GM18861 (cell line): ENCODE measurements around the gene APOF.
"Not testable (repeated sequence)": the region's sequence is repeated elsewhere in the genome, so short reads cannot be mapped to it uniquely, and the experiment has no call there.

Source experiments
- ATAC-seq: cut with Tn5 transposase; IDR thresholded peaks from one replicate; pipeline ENCODE4 v1.9.1; 2021; ENCODE audit not compliant: unreplicated experiment

Gene APOF, protein sequence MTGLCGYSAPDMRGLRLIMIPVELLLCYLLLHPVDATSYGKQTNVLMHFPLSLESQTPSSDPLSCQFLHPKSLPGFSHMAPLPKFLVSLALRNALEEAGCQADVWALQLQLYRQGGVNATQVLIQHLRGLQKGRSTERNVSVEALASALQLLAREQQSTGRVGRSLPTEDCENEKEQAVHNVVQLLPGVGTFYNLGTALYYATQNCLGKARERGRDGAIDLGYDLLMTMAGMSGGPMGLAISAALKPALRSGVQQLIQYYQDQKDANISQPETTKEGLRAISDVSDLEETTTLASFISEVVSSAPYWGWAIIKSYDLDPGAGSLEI

DNA sequence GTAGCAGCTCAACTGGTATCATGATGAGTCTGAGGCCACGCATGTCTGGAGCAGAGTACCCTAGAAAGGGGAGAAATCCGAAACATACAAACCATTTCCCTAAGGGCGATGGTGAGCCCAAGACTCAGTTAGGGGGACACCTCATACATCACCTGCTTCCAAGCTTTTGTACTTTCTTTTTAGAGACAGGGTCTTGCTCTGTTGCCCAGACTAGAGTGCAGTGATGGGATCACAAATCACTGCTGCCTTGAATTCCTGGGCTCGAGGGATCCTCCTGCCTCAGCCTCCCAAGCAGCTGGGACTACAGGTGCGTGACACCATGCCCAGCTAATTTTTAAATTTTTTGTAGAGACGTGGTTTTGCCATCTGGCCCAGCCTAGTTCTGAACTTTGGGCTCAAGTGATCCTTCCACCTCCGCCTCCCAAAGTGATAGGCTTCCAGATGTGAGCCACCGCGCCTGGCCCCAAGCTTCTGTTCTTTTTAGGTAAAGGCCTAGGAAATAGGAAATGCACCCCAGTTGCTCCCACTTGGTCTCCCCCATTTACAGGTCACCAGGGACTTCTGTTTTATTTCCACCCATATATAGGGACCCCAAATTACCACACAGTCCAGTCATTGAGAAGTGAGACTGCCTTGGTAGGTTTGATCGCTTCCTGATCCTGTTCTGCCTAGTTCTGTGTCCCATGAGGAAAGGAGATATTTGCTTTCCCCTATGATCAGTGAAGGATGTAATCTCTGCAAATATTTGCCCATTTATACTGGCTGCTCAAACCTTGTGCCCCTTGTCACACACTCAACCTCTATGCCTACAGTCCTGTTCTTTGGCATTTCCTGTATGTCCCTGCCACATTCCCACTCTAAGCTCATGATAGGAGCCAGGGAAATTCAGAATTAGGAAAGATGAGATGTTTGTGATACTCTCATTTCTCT lies at the start of gene APOF:
APOF (minus strand) TSS at position 728 of the 930 bp plus-strand sequence; CDS start at position 616, 112 bp downstream.
- no peak for ATAC-seq

DNA sequence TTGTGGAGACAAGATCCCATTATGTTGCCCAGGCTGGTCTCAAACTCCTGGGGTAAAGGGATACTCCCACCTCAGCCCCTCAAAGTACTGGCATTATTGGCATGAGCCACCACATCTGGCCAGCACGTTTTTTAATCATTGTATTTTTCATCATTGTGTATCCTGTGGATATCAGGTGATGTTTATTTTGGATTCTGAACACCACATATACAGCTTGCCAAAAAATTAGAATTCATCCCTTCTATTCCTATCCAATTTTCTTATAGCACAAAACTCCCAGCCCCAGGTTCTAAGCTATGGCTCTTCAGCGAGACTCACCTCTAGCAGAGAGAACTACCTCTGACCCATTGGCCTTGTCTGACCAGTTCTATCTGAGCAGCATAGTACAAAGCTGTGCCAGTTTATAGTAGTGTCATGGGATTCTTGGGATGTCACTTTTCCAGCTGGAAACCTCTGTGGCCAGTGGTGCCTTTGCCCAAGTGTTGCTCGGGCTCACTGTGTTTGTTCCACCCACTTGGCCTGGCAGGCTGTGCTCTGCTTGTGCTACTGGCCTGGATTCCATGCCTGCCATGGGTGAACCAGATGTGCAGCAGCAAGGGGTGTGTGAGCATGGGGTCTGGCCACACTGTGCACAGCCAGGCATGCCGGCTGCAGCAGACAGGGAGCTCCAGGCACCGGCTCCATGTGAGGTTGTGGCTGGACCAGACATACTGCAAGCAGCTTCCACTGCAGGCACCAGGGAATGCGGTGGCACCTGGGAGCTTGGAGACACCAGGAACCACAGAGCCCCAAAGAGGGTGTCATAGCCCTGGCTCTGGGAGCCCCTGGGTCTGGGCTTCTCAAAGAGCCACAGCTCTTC lies 49.4 kb upstream of the APOF start:
- ATAC-seq: no peak

DNA sequence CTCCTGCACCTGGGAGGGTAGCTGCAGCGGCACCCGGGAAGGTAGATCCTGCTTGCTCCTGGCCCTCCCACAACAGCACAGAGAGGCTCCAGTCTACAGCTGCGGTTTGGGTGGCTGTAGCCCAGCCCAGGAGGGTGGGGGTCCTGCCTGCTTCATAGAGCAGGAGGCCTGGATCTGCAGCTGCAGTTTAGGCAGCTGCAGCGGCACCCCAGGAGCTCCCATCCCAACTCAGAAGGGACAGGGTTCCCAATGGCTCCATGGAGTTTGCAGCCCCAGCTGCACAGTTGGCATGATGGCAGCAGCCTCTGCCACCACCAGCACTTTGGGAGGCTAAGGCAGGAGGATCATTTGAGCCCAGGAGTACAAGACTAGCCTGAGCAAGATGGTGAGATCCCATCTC lies 48.1 kb upstream of the APOF start:
- ATAC-seq: no peak

DNA sequence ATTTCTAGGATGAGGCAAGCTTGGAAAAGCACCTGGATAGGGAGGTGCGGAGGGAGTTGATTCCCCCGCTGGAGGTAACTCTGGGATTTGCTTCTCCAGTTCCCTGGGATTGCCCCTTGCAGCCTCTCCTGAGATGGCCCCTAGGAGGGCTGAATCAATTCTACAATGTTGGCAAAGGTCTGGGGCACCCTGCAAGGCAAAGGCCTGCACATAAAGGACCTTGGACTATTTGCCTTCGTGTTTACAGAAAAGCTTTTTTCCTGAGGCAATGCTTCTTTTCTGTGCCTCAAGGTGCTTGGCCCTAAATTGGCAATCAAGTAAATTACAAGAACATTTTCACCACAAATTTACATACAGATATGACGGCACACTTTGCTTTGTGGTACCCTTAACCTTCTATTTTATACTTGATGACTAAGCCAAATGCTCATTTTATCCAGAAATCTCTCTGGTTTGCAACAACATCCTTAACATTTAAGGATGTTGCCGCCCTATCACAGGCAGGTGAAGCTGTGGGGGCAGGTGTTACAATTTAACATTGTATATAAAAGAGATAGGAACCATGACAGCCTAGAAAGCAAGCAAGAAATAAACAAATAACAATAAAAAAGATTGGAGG lies 46.3 kb upstream of the APOF start:
- ATAC-seq: no peak

DNA sequence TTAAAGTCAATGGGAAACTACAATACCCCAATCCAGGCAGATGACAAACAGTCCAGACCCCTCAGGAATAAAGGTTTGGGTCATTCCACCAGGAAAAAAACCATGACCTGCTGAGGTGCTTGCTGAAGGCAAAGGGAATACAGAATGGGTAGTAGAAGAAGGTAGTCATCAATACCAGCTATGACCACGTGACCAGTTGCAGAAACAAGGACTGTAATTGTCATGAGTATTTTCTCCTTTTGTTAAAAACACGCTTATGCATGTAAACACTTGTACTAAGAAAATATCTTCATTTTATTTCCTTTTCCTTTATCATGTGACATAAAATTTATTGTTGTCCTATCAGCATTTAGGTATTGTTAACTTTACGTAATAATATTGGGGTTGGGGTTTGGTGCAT lies 41.6 kb upstream of the APOF start:
- ATAC-seq: not testable (repeated sequence)

DNA sequence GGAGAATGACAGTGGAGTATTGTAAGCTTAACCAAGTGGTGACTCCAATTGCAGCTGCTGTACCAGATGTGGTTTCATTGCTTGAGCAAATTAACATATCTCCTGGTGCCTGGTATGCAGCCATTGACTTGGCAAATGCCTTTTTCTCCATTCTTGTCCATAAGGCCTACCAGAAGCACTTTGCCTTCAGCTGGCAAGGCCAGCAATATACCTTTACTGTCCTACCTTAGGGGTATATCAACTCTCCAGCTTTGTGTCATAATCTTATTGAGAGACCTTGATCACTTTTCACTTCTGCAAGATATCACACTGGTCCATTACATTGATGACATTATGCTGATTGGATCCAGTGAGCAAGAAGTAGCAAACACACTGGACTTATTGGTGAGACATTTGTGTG lies 39.0 kb upstream of the APOF start:
- ATAC-seq: not testable (repeated sequence)

DNA sequence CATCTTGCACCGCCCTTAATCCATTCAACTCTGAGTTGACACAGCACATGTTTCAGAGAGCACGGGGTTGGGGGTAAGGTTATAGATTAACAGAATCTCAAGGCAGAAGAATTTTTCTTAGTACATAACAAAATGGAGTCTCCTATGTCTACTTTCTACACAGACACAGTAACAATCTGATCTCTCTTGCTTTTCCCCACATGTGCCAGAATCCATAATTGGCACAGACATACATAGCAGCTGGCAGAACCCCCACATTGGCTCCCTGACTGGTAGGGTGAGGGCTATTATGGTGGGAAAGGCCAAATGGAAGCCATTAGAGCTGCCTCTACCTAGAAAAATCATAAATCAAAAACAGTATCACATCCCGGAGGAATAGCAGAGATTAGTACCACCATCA lies 38.5 kb upstream of the APOF start:
- ATAC-seq: not testable (repeated sequence)

DNA sequence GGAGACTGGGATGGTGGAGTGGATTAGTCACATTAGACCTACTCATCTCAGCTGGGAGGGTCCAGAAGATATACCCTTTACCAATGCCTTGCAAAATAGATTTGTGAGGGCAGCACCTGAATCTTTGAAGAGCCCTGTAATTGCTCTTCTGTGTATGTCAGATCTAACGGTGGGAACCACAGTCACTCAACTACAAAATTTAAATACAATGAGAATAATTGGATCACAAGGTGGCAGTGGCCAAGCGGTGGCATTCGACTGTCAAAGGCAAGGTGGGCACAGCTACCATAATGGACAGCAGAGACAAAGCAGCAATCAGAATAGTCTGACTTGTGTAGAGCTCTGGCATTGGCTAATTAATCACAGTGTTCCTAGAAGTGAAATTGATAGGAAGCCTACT lies 36.8 kb upstream of the APOF start:
- not testable (repeated sequence) for ATAC-seq

DNA sequence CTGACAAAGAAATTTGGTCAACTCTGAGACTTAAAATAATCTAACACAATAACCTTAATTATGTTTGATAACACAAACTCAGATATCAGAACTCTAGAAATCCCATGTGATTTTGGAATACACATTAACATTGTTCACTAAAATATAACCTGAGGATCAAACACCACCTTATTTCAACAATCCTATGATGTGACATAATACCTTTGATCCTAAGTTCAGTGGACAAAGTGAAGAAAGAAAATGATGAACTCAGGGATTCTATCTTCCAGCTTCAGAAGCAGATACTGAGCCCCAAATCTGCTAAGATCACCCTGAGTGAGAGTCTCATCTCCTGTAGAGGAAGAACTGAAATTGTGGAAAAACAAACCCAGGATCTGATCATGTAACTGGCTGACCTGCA lies 35.7 kb upstream of the APOF start:
- ATAC-seq: no peak

DNA sequence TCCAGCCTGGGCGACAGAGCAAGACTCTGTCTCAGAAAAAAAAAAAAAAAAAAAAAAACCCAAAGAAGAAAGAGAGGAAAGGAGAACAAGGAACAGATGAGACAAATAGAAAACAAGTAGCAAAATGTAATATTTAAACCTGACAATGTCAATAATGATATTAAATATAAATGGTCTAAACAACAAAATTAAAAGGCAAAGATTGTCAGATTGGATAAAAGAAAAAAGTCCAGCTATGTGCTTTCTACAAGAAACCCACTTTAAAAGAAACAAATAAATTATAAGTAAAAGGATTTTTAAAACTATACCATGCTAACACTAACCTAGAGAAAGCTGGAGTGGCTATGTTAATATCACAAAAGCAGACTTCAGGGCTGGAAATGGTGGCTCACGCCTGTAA lies 29.7 kb upstream of the APOF start:
- ATAC-seq: no peak

DNA sequence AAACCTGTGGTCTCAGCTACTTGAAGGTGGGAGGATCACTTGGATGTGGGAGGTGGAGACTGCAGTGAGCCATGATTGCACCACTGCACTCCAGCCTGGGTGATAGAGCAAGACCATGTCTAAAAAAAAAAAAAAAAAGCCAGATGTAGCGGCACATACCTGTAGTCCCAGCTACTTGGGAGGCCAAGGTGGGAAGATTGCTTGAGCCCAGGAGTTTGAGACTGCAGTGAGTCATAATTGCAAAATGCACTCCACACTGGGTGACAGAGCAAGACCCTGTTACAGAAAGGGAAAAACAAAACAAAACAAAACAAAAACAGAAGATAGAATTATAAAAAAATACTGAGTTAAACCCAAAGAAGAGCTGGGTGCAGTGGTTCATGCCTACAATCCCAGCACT lies 29.1 kb upstream of the APOF start:
- ATAC-seq: no peak

DNA sequence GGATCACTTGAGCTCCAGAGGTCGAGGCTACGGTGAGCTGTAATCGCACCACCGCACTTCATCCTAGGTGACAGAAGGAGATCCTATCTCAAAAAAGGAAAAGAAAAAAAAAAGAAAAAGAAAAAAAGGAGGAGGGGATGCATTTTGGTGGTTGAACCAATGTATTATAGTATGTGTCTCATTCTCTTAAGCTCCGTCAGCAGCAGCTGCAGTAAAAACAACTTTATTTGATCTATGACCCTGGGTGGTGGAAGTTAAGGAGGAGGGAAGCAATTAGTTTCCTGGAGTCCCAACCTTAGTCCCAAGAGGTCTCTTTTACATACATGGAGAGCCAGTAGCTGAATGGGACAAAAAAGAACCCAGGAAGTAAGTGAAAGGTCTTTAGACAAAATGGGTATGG lies 26.8 kb upstream of the APOF start:
- ATAC-seq: no peak

DNA sequence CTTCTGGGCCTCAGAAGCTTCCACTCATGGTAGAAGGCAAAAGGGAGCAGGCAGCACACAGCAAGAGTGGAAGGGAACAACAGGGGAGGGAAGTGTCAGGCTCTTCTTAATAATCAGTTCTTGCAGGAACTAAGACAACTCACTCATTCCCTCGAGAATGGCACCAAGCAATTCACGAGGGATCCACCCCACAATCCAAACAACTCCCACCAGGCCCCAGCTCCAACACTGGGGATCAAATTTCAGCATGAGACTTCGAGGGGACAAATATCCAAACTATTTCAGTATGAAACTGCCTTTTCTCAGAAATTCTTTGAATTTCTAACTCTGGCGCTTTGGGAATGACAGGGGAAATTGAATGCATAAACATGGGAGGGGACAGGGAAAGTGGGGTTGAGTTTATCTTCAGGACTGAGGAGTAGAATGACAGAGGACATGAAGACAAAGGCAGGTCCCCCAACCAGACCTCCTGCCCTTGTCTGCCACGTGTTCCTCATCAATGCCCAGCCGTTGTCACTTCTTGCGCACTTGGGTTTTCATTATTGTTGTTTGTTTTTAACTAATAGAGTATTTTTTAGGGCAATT lies 24.6 kb upstream of the APOF start:
- ATAC-seq: no peak

DNA sequence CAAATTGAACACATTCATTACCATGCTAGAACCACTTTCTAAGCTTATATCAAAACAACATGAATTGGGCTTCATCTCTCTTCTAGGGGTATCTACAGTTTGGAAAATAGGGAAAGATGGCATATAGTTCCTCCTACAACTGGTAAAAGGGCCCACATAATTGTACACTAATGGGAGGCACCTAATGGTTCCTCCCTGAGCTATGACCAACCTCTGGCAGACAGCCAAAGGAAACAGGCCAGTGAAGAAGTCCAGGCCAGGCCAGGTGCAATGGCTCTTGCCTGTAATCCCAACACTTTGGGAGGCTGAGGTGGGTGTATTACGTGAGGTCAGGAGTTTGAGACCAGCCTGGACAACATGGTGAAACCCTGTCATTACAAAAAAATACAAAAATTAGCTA lies 23.2 kb upstream of the APOF start:
- no peak for ATAC-seq

DNA sequence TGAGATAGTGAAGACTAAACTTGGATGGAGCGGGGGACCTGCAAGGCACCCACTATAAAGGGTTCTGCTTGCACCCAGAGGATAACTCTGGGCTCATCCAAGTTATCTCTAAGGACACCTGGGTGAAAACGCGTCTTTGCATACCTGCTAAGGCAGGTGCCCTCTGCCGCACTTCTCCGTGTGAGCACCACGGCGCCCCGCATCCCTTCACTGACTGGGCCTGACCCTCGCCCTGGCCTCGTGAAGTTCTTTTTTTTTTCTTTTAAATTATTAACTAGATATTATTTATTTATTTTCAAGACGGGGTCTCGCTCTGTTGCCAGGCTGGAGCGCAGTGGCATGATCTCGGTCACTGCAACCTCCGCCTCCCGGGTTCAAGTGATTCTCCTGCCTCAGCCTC lies 20.0 kb upstream of the APOF start:
- no peak for ATAC-seq

DNA sequence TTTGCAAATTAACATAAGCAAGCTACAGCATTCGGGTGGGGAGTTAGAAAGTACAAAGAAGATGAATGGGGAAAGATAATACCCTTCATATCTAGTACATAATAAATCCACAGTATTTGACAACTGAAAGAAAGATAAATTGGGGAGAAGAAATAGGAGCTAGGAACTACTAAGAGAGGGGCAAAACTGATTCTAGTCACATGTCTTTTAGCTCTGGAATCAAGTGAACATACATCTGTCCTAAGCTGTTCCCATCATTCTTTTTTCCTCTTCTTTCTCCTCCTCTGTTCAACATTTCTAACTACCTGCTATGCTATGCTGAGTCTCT lies 15.3 kb upstream of the APOF start:
- no peak for ATAC-seq

DNA sequence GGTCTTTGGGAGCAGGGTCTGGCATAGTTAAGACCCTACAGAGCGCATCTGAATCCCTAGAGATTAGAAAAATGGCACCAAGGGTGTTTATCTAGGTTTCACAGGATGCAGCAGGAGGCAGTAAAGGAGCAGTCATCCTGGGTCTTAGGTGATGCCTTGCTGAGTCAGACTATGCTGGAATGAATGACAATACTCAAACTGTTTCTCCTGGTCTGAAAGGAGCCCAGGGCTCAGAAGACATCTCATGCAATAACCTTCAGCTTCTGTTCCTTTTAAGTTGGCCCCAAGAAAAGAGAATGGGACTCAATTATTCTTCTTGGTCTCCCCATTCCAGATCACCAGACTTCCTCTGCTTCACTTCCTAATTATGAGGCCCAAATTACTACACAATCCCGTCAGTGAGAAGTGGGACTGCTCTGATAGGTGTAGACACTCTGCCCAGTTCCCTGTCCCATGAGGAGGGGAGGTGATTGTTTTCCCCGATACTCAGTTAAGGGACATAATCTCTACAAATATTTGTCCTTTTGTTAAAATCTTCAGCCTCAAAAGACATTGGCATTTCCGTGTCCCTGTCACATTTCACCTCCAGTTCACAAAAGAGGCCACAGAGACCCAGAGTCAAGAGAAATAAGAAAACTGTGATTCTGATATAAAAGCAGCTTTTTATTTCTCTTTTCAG lies 14.8 kb upstream of the APOF start:
- no peak for ATAC-seq

DNA sequence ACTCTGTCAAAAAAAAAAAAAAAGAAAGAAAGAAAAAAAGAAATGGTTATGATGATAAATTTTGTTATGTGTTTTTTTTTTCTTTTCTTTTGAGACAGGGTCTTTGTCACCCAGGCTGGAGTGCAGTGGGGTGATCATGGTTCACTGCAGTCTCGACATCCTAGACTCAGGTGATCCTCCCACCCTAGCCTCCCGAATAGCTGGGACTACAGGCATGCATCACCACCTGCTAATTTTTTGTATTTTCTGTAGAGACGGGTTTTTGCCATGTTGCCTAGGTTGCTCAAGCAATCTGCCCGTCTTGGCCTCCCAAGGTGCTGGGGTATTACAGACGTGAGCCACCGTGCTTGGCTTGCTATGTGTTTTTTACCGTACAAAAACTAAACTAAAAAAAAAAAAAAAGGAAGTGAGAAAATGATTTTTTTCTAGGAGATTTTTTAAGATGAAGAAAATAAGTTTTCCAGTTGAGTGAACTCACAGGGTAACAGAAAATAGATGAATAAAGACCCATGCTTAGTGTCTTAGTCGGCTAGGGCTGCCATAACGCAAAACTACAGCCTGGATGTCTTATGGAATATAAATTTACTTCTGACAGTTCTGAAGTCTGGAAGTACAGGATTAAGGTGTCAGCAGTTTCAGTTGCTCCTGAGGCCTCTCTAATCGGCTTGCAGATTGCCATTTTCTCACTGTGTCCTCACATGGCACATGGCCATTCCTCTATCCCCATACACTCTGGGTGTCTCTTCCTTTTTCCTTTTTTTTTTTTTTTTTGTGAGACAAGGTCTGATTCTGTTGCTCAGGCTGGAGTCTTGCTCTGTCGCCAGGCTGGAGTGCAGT lies 13.2 kb upstream of the APOF start:
- peak; percentile 76 for ATAC-seq
